Pancreas (tissue), 10 donors: ENCODE results near the gene TPP2. TPM values are rescaled to one million over a fixed set of nuclear protein-coding genes. Genes with fewer than 3 reads are reported as not detected.

Source experiments
- ATAC-seq, 4 donors: fragments of 200-7000 bp; cut with Tn5 transposase; one replicate each; pipeline versions ENCODE4 v1.8.0 to v1.9.1; 2020; ENCODE audit warnings: mild to moderate bottlenecking in 4 of 4, moderate library complexity in 4 of 4
- DNase-seq, 6 donors: peaks; one replicate each; pipeline ENCODE4 v3.0.0-alpha.2; 2020
- FAIRE-seq: peaks from 2 replicates; lab custom pipeline; 2012; peaks lifted over from hg19 to GRCh38; lab: Jason Lieb, UNC
- H3K27ac ChIP-seq, 4 donors: fragments of 200-600 bp; sonication (generic); 1 replicate in 3 of 4; 2 replicates in 1 of 4; pipeline versions ENCODE4 v1.5.0 to v1.8.0; 2020
- H3K27me3 ChIP-seq, 4 donors: fragments of 200-600 bp; one replicate each; pipeline ENCODE4 v1.8.0; 2021
- H3K36me3 ChIP-seq, 3 donors: fragments of 200-600 bp; sonication (generic) in 1 of 3; one replicate each; pipeline versions ENCODE4 v1.5.0 to v1.8.0; 2020 to 2021
- H3K4me1 ChIP-seq, 3 donors: fragments of 200-600 bp; one replicate each; pipeline ENCODE4 v1.8.0; 2021
- H3K4me3 ChIP-seq, 4 donors: fragments of 200-600 bp; sonication (generic) in 2 of 4; one replicate each; pipeline versions ENCODE4 v1.5.0 to v1.8.0; 2020 to 2021
- H3K9me3 ChIP-seq, 4 donors: fragments of 200-600 bp; one replicate each; pipeline ENCODE4 v1.8.0; 2021
- CTCF ChIP-seq, 4 donors: fragments of 200-600 bp; sonication (generic) in 3 of 4; IDR thresholded peaks; one replicate each; pipeline versions ENCODE4 v1.5.0 to v1.8.0; 2021; ENCODE audit warnings: antibody characterized with exemption in 4 of 4
- WGBS, 2 donors: extraction: QIAGEN DNeasy Blood & Tissue Kit; methylation state at CpG; one replicate each; pipeline ENCODE4 v1.1.7; 2013; 5-methylcytosine and 5-hydroxymethylcytosine counted together
- intact Hi-C, 3 donors: fragments of 100-400 bp; cut with DNase I; formaldehyde crosslinking; loops; one replicate each; pipeline versions ENCODE4 v1.11.1 to v1.14.2; 2022
- polyA plus RNA-seq, 2 donors: library from polyadenylated mRNA; stranded (reverse); fragments of 200-250 nt; gene quantifications; one replicate each; pipeline ENCODE4 v1.2.3, GENCODE V29; 2013
- total RNA-seq, 6 donors: library from RNA; stranded (reverse); fragmentation: NEBNext Ultra II Directional in 4 of 6; extraction: Animal tissue kit (Norgen Biotek cat#: 25700) in 4 of 6; gene quantifications; one replicate each; pipeline versions ENCODE4 v1.2.1 to v1.2.4, GENCODE V29; 2021 to 2023
- donor health status: healthy with polysubstance abuse.
- donor health status: DM: no; HTN: no; CAD: no; lungs with moderate emphysema.
- donor health status: DM: no; HTN: no; CAD: no.
- donor health status: control.
- donor health status: control.
- donor health status: Bipolar disorder and iron deficiency.
- donor health status: DM: yes; HTN: yes; CAD: no.
- donor health status: DM: no; HTN: no; CAD: no.
- donor health status: DM: no; HTN: no; CAD: no.
- donor health status: DM: yes; HTN: yes; CAD: no.

Gene TPP2
- total and polyA plus RNA-seq, 8 donors, result 9.5 to 22.3 (median 15.9) TPM

GRCh38 chr13:102721800-102722231 is 125.0 kb downstream of the TPP2 start:
- FAIRE-seq, result no peak

GRCh38 chr13:102724923-102725322 is 128.1 kb downstream of the TPP2 start:
- ATAC-seq (peak in 3 of 4 donors; percentile 49 to 82 (median 62)), DNase-seq (no peak), FAIRE-seq (no peak)
- no peak overlapping the region for H3K4me3 ChIP-seq
- no peak overlapping the region for H3K27ac ChIP-seq
- H3K9me3 ChIP-seq, result no peaks in the 10 kb centered on the region
- TF ChIP-seq CTCF (IDR thresholded peaks at IDR 0.05), result no peak
- intact Hi-C loops, result no loop called here
- no peaks in the 10 kb centered on the region for H3K27me3 ChIP-seq
- H3K36me3 ChIP-seq, result no peaks in the 10 kb centered on the region
- no peaks in the 10 kb centered on the region for H3K4me1 ChIP-seq
- 52 to 61% methylated on average over 6 of the region's 6 CpGs for WGBS, 2 donors

More at GRCh38 chr13:102721800-102722231, 125.0 kb downstream of the TPP2 start:
- Histone ChIP-seq H3K9me3 (no peaks in the 10 kb centered on the region), H3K27ac (no peak overlapping the region), H3K36me3 (no peaks in the 10 kb centered on the region), H3K27me3 (no peaks in the 10 kb centered on the region), H3K4me1 (no peaks in the 10 kb centered on the region), H3K4me3 (no peak overlapping the region)
- no peak for TF ChIP-seq CTCF (IDR thresholded peaks at IDR 0.05)
- DNase-seq (no peak), ATAC-seq (no peak)
- intact Hi-C loops, result no loop called here
- 65 to 80% methylated on average over 1 of the region's 1 CpG for WGBS, 2 donors

GRCh38 chr13:102726430-102726829 is 129.6 kb downstream of the TPP2 start:
- TF ChIP-seq CTCF (IDR thresholded peaks at IDR 0.05), result no peak
- Histone ChIP-seq H3K9me3 (no peaks in the 10 kb centered on the region), H3K4me3 (no peak overlapping the region), H3K27ac (no peak overlapping the region), H3K4me1 (no peaks in the 10 kb centered on the region), H3K27me3 (no peaks in the 10 kb centered on the region), H3K36me3 (no peaks in the 10 kb centered on the region)
- WGBS, 2 donors, result 49 to 62% methylated on average over 2 of the region's 2 CpGs
- FAIRE-seq (no peak), ATAC-seq (no peak), DNase-seq (no peak)
- intact Hi-C loops, result no loop called here

Other genes starting within 250 kb of the TPP2 start
- 1 to 10 TPM in 3 of 6 donors, under 1 TPM in 3; 0.42 to 1.4 (median 1.1) TPM for gene FGF14, start 194.9 kb upstream of the TPP2 start, total RNA-seq
- 1 to 10 TPM in 1 of 2 donors, under 1 TPM in 1; 0.46 to 2.4 TPM for gene FGF14, start 194.9 kb upstream of the TPP2 start, polyA plus RNA-seq
- not detected for gene METTL21C, start 98.1 kb downstream of the TPP2 start, total RNA-seq
- not detected for gene METTL21C, start 98.1 kb downstream of the TPP2 start, polyA plus RNA-seq
- gene TEX30, start 176.8 kb downstream of the TPP2 start, total RNA-seq, result 1 to 10 TPM; 1.8 to 2.8 (median 2.1) TPM
- gene TEX30, start 176.8 kb downstream of the TPP2 start, polyA plus RNA-seq, result 1 to 10 TPM; 8.2 to 9.6 TPM
- 1 to 10 TPM in 3 of 6 donors, under 1 TPM in 3; 0.60 to 4.2 (median 0.87) TPM for gene POGLUT2, start 202.0 kb downstream of the TPP2 start, total RNA-seq
- gene POGLUT2, start 202.0 kb downstream of the TPP2 start, polyA plus RNA-seq, result 1 to 10 TPM; 1.2 to 1.3 TPM
- 10 to 100 TPM in 4 of 6 donors, 1 to 10 TPM in 2; 8.2 to 12.3 (median 10.7) TPM for gene BIVM, start 202.1 kb downstream of the TPP2 start, total RNA-seq
- gene BIVM, start 202.1 kb downstream of the TPP2 start, polyA plus RNA-seq, result 10 to 100 TPM; 13.2 to 14.1 TPM
- gene ERCC5, start 249.0 kb downstream of the TPP2 start, total RNA-seq, result 10 to 100 TPM; 17.5 to 29.3 (median 22.3) TPM
- gene ERCC5, start 249.0 kb downstream of the TPP2 start, polyA plus RNA-seq, result 10 to 100 TPM; 64.1 to 85.4 TPM